OCI-LY7 (cell line): ENCODE data around the gene FAF2. TPM values are rescaled to one million over a fixed set of nuclear protein-coding genes. Genes with fewer than 3 reads are reported as not detected.
A peak's percentile ranks its signal among the peaks of the same experiment; 100 is the strongest.

Source experiments
- BruUV-seq: library from RNA; stranded (reverse); fragments of 400-500 nt; replicated peaks from 2 replicates; lab custom pipeline; 2021; lab: Mats Ljungman, UMichigan
- CTCF ChIA-PET: fragments of 300-600 bp; sonication (Branson Sonifier 250); formaldehyde crosslinking; loops from one replicate; lab custom pipeline; 2022; ENCODE audit warnings: antibody characterized with exemption; ENCODE audit not compliant: unreplicated experiment; lab: Charles Lee
- POLR2A ChIA-PET: fragments of 300-600 bp; sonication (Branson Sonifier 250); formaldehyde crosslinking; loops from one replicate; lab custom pipeline; 2022; ENCODE audit warnings: antibody characterized with exemption; lab: Charles Lee
- DNase-seq: peaks from one replicate; pipeline ENCODE4 v3.0.0-alpha.2; 2015; ENCODE audit warnings: low spot score
- H2AFZ ChIP-seq: fragments of 200-600 bp; sonication (generic), shearing (Covaris generic); 2 replicates; pipeline ENCODE4 v1.6.1; 2014; ENCODE audit warnings: mild to moderate bottlenecking, antibody characterized with exemption, low read length, moderate library complexity
- H3K27ac ChIP-seq: fragments of 200-600 bp; sonication (generic); 2 replicates; pipeline ENCODE4 v1.5.1; 2014; ENCODE audit warnings: mixed run types, low read depth, mild to moderate bottlenecking, moderate library complexity, low read length, inconsistent platforms; ENCODE audit not compliant: poor library complexity, severe bottlenecking
- H3K36me3 ChIP-seq: fragments of 200-600 bp; sonication (generic); 2 replicates; pipeline ENCODE4 v1.6.1; 2014; ENCODE audit warnings: mild to moderate bottlenecking, antibody characterized with exemption, low read length, moderate library complexity, mixed read lengths; ENCODE audit not compliant: insufficient read depth
- H3K4me1 ChIP-seq: fragments of 200-600 bp; sonication (generic); 2 replicates; pipeline ENCODE4 v1.5.1; 2014; ENCODE audit warnings: mild to moderate bottlenecking, low read length; ENCODE audit not compliant: insufficient read depth, poor library complexity, severe bottlenecking
- H3K4me2 ChIP-seq: fragments of 200-600 bp; sonication (generic); 2 replicates; pipeline ENCODE4 v1.6.1; 2014; ENCODE audit warnings: mild to moderate bottlenecking, low read length
- H3K4me3 ChIP-seq: fragments of 200-600 bp; sonication (generic); 2 replicates; pipeline ENCODE4 v1.5.1; 2014; ENCODE audit warnings: mild to moderate bottlenecking, low read depth, low read length; ENCODE audit not compliant: poor library complexity, severe bottlenecking
- H3K79me2 ChIP-seq: fragments of 200-600 bp; sonication (generic); 2 replicates; pipeline ENCODE4 v1.6.1; 2016; ENCODE audit warnings: low read depth, mild to moderate bottlenecking, low read length, moderate library complexity, mixed read lengths; ENCODE audit not compliant: insufficient read depth
- H3K9me2 ChIP-seq: fragments of 200-600 bp; sonication (generic); 2 replicates; pipeline ENCODE4 v1.6.1; 2016; ENCODE audit warnings: mild to moderate bottlenecking, low read length, mixed read lengths; ENCODE audit not compliant: insufficient read depth
- H3K9me3 ChIP-seq: fragments of 200-600 bp; sonication (generic); 2 replicates; pipeline ENCODE4 v1.6.1; 2014; ENCODE audit warnings: mild to moderate bottlenecking, mixed run types, low read length, mixed read lengths
- H4K20me1 ChIP-seq: fragments of 200-600 bp; sonication (generic); 2 replicates; pipeline ENCODE4 v1.6.1; 2014; ENCODE audit warnings: mild to moderate bottlenecking, antibody characterized with exemption, low read length, moderate library complexity, mixed read lengths; ENCODE audit not compliant: insufficient read depth
- EZH2phosphoT487 ChIP-seq: fragments of 200-600 bp; sonication (generic); IDR thresholded peaks from 2 replicates; pipeline ENCODE4 v1.6.1; 2018; ENCODE audit warnings: low read depth, borderline replicate concordance, mild to moderate bottlenecking, mixed run types, antibody characterized with exemption, low read length, moderate library complexity, mixed read lengths
- intact Hi-C: fragments of 100-400 bp; cut with micrococcal nuclease; formaldehyde crosslinking; loops from one replicate; pipeline ENCODE4 v1.10.0; 2022; ENCODE audit not compliant: unreplicated experiment
- total RNA-seq, 2 experiments: library from RNA; depleted of rRNA in 1 of 2; stranded (reverse); fragments of >200 nt in 1 of 2; shearing (Covaris generic) in 1 of 2; gene quantifications; 2 replicates each; pipeline ENCODE4 v1.2.3, GENCODE V29; 2014 to 2022
- TF ChIP-seq, protein P1 (sequence below): fragments of 200-600 bp; sonication (generic); conservative IDR thresholded peaks from 2 replicates; pipeline ENCODE4 v1.5.1; 2014; ENCODE audit warnings: mild to moderate bottlenecking, antibody characterized with exemption, low read length, moderate library complexity, mixed read lengths

The FAF2 gene
- total RNA-seq, 2 experiments from 2014 or later: 36.9 to 49.7 TPM

DNA sequence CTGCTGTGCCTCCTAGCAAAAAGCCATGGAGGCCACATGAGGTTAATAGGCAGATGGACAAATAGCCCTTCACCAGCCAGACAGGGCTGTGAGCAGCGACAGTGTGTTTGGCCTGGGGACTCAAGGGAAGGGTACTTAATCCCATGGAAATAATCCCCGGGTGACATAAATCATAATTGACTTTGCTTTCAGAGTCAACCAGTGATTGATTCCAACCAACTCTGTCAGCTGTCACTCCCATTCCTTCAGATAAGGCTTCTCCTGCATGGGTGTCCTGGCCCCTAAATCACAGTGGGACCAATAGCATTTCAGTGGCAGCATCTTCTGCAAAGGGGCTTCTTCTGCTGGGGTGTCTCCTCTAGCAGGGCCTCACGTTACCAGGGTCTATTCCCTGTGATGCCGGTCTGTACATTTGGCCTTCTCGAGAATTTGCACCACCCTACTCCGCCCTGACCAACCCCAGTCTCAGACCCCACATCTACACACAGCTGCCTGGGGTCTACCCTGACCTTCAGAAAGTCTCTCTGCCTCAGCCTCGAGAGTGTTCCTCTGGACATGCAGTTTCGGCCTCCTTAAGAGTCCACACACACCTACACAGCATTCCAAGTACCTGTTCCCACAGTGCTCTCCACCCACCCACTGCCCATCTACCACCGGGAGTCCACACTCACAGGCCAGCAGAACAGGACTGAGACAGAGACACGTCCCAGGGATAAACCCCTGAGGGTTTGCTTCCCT, 35.5 kb upstream of the FAF2 start:
- Histone ChIP-seq H3K4me3 (no peak overlapping the region), H3K27ac (no peak overlapping the region), H3K9me3 (no peaks in the 10 kb centered on the region), H3K36me3 (peaks cover 19% of the 10 kb centered on the region; the same call in 1 of the 2 replicates), H2AFZ (no peak overlapping the region), H4K20me1 (no peaks in the 10 kb centered on the region), H3K79me2 (peaks cover 11% of the 10 kb centered on the region; the same call in 1 of the 2 replicates), H3K4me1 (peaks cover 25% of the 10 kb centered on the region), H3K4me2 (no peak overlapping the region), H3K9me2 (no peaks in the 10 kb centered on the region)
- no peak for TF ChIP-seq EZH2phosphoT487
- TF ChIP-seq, protein P1, sequence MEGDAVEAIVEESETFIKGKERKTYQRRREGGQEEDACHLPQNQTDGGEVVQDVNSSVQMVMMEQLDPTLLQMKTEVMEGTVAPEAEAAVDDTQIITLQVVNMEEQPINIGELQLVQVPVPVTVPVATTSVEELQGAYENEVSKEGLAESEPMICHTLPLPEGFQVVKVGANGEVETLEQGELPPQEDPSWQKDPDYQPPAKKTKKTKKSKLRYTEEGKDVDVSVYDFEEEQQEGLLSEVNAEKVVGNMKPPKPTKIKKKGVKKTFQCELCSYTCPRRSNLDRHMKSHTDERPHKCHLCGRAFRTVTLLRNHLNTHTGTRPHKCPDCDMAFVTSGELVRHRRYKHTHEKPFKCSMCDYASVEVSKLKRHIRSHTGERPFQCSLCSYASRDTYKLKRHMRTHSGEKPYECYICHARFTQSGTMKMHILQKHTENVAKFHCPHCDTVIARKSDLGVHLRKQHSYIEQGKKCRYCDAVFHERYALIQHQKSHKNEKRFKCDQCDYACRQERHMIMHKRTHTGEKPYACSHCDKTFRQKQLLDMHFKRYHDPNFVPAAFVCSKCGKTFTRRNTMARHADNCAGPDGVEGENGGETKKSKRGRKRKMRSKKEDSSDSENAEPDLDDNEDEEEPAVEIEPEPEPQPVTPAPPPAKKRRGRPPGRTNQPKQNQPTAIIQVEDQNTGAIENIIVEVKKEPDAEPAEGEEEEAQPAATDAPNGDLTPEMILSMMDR: no peak
- ChIA-PET CTCF (no interaction called here), POLR2A (no interaction called here)
- intact Hi-C loops: no loop called here
- BruUV-seq: no TSS peak
- no peak for DNase-seq

DNA sequence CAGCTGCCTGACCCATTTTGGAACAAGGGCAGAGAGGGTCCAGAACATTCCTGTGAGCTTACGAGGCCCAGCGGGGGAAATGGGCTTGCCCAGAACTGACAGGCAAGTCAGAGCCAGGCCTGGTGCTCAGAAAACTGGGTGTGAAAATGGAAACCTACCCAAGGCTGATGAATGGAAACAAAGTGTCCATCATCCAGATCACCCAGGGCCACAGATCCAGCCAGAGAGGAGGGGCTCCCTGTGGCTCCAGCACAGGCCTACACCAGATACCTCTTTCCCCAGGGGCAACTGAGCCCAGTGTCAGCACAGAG, 35.0 kb upstream of the FAF2 start:
- peaks cover 11% of the 10 kb centered on the region; the same call in 1 of the 2 replicates for H3K79me2 ChIP-seq
- no peak overlapping the region for H3K27ac ChIP-seq
- no peak for DNase-seq
- CTCF ChIA-PET: no interaction called here
- POLR2A ChIA-PET: no interaction called here
- no peak overlapping the region for H2AFZ ChIP-seq
- no peaks in the 10 kb centered on the region for H4K20me1 ChIP-seq
- no TSS peak for BruUV-seq
- H3K4me1 ChIP-seq: peaks cover 25% of the 10 kb centered on the region
- intact Hi-C loops: no loop called here
- no peaks in the 10 kb centered on the region for H3K9me2 ChIP-seq
- TF ChIP-seq, protein P1: no peak
- TF ChIP-seq EZH2phosphoT487: no peak
- no peaks in the 10 kb centered on the region for H3K9me3 ChIP-seq
- no peak overlapping the region for H3K4me3 ChIP-seq
- H3K4me2 ChIP-seq: no peak overlapping the region
- H3K36me3 ChIP-seq: peaks cover 14% of the 10 kb centered on the region; the same call in 1 of the 2 replicates

DNA sequence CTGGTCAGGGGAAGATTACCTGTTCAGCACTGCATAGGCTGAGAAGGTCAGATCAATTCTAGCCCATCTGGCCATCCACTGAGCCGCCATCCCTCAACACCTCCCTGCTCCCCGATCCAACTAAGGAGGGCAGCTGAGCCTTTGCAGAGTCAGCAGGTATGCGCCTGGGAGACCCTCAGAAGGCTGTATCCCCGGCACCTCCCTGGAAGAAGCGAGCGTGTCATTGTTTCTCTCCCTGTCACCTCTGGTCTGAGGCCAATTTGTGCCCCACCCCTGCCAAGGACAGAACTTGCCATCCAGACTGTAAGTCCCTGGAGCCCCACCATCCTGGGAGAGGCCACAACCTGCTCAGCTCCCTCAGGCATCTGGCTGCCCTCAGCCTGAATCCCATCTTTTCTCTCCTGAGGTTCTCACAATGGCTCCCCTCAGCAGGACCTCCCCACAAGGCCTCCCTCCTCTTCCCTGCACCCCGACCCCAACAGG, 34.4 kb upstream of the FAF2 start:
- H3K4me1 ChIP-seq: peaks cover 25% of the 10 kb centered on the region
- H3K27ac ChIP-seq: no peak overlapping the region
- TF ChIP-seq, protein P1: no peak
- peaks cover 10% of the 10 kb centered on the region; the same call in 1 of the 2 replicates for H3K36me3 ChIP-seq
- no peak overlapping the region for H3K4me3 ChIP-seq
- intact Hi-C loops: no loop called here
- ChIA-PET POLR2A (interaction anchor here (0.8 kb wide), 1 partner anchor 129 kb away, joined by 4 read pairs; no protein-coding TSS in a partner anchor), CTCF (interaction anchor here (0.5 kb wide), 1 partner anchor 10 kb away, joined by 4 read pairs; no protein-coding TSS in a partner anchor)
- H3K79me2 ChIP-seq: peaks cover 11% of the 10 kb centered on the region; the same call in 1 of the 2 replicates
- H3K9me3 ChIP-seq: no peaks in the 10 kb centered on the region
- no peaks in the 10 kb centered on the region for H3K9me2 ChIP-seq
- H2AFZ ChIP-seq: no peak overlapping the region
- peak overlapping the region; percentile 94 for H3K4me2 ChIP-seq
- DNase-seq: no peak
- BruUV-seq: no TSS peak
- H4K20me1 ChIP-seq: no peaks in the 10 kb centered on the region
